IMR-90 (cell line): Measurements from ENCODE around the gene FNTB. TPM values are rescaled to one million over a fixed set of nuclear protein-coding genes. Genes with fewer than 3 reads are reported as not detected.

Experiments used
- ATAC-seq: fragments of 200-7000 bp; cut with Tn5 transposase; 2 replicates; pipeline ENCODE4 v1.9.1; 2020; ENCODE audit warnings: low read depth, mild to moderate bottlenecking, moderate library complexity
- BruUV-seq: library from RNA; stranded (reverse); fragments of 400-500 nt; replicated peaks from 2 replicates; lab custom pipeline; 2021; lab: Mats Ljungman, UMichigan
- CTCF ChIA-PET: fragments of 300-600 bp; formaldehyde crosslinking; extraction: SDS; loops from one replicate; lab custom pipeline; 2021; ENCODE audit warnings: antibody characterized with exemption; lab: Yijun Ruan, JAX
- POLR2A ChIA-PET: fragments of 300-600 bp; sonication (Branson Sonifier 250); formaldehyde crosslinking; loops from one replicate; lab custom pipeline; 2022; ENCODE audit warnings: antibody characterized with exemption; ENCODE audit not compliant: unreplicated experiment; lab: Charles Lee
- DNase-seq: peaks from one replicate; pipeline ENCODE4 v3.0.0; 2013
- H2AFZ ChIP-seq: replicated peaks from 2 replicates; pipeline ENCODE3; 2013; ENCODE audit warnings: low read length, mild to moderate bottlenecking; ENCODE audit not compliant: poor library complexity
- H2AK5ac ChIP-seq: 2 replicates; pipeline ENCODE4 v1.6.1; 2013; ENCODE audit warnings: low read depth, low read length, inconsistent platforms
- H2AK9ac ChIP-seq: replicated peaks from 2 replicates; pipeline ENCODE3; 2013; ENCODE audit warnings: mild to moderate bottlenecking, low read depth, low read length, moderate library complexity; ENCODE audit not compliant: poor library complexity
- H2BK120ac ChIP-seq: 2 replicates; pipeline ENCODE4 v1.6.1; 2013; ENCODE audit warnings: low read depth, low read length, inconsistent platforms
- H2BK15ac ChIP-seq: 3 replicates; pipeline ENCODE4 v1.6.1; 2013; ENCODE audit warnings: low read depth, low read length, inconsistent platforms
- H2BK20ac ChIP-seq: 2 replicates; pipeline ENCODE4 v1.6.1; 2013; ENCODE audit warnings: low read depth, mild to moderate bottlenecking, inconsistent platforms, low read length, moderate library complexity
- H2BK5ac ChIP-seq: 2 replicates; pipeline ENCODE4 v1.6.1; 2013; ENCODE audit warnings: mild to moderate bottlenecking, low read depth, low read length, inconsistent platforms; ENCODE audit not compliant: poor library complexity, severe bottlenecking
- H3K14ac ChIP-seq: replicated peaks from 2 replicates; pipeline ENCODE4 v1.6.1; 2013; ENCODE audit warnings: low read depth, low read length, inconsistent platforms
- H3K18ac ChIP-seq: 2 replicates; pipeline ENCODE4 v1.6.1; 2013; ENCODE audit warnings: low read depth, low read length, control low read depth
- H3K23ac ChIP-seq: 2 replicates; pipeline ENCODE4 v1.6.1; 2013; ENCODE audit warnings: low read depth, low read length, inconsistent platforms
- H3K27ac ChIP-seq: 2 replicates; pipeline ENCODE4 v1.5.1; 2013; ENCODE audit warnings: mild to moderate bottlenecking, control low read depth, low read length; ENCODE audit not compliant: insufficient read depth
- H3K27me3 ChIP-seq: 2 replicates; pipeline ENCODE4 v1.6.1; 2013; ENCODE audit warnings: low read length; ENCODE audit not compliant: control insufficient read depth, insufficient read depth
- H3K36me3 ChIP-seq: 2 replicates; pipeline ENCODE4 v1.6.1; 2013; ENCODE audit warnings: low read length, mixed read lengths; ENCODE audit not compliant: control insufficient read depth, insufficient read depth
- H3K4ac ChIP-seq: 2 replicates; pipeline ENCODE4 v1.6.1; 2013; ENCODE audit warnings: low read depth, low read length, inconsistent platforms
- H3K4me1 ChIP-seq: 2 replicates; pipeline ENCODE4 v1.6.1; 2013; ENCODE audit warnings: low read length, mixed read lengths; ENCODE audit not compliant: control insufficient read depth, insufficient read depth
- H3K4me2 ChIP-seq: 2 replicates; pipeline ENCODE4 v1.6.1; 2013; ENCODE audit warnings: low read depth, mild to moderate bottlenecking, control low read depth, low read length, moderate library complexity
- H3K4me3 ChIP-seq: 2 replicates; pipeline ENCODE4 v1.5.1; 2013; ENCODE audit warnings: low read depth, mild to moderate bottlenecking, control low read depth, low read length, moderate library complexity; ENCODE audit not compliant: insufficient read depth
- H3K56ac ChIP-seq: 2 replicates; pipeline ENCODE4 v1.6.1; 2013; ENCODE audit warnings: low read length, inconsistent platforms; ENCODE audit not compliant: insufficient read depth; ENCODE audit errors: extremely low read depth
- H3K79me1 ChIP-seq, 2 experiments: 2 replicates each; pipeline ENCODE4 v1.6.1; 2013; ENCODE audit warnings: low read length in 2 of 2, inconsistent platforms in 1 of 2, low read depth in 1 of 2
- H3K9ac ChIP-seq: 2 replicates; pipeline ENCODE4 v1.6.1; 2013; ENCODE audit warnings: low read depth, low read length, control low read depth
- H3K9me1 ChIP-seq: 2 replicates; pipeline ENCODE4 v1.6.1; 2013; ENCODE audit warnings: low read length, inconsistent platforms; ENCODE audit not compliant: insufficient read depth
- H3K9me3 ChIP-seq: 2 replicates; pipeline ENCODE4 v1.6.1; 2013; ENCODE audit warnings: low read length; ENCODE audit not compliant: control insufficient read depth, insufficient read depth
- H4K20me1 ChIP-seq: 2 replicates; pipeline ENCODE4 v1.6.1; 2013; ENCODE audit warnings: low read length, inconsistent platforms; ENCODE audit not compliant: insufficient read depth
- H4K5ac ChIP-seq: 2 replicates; pipeline ENCODE4 v1.6.1; 2013; ENCODE audit warnings: mild to moderate bottlenecking, low read depth, low read length, control low read depth
- H4K8ac ChIP-seq, 2 experiments: 2 replicates each; pipeline ENCODE4 v1.6.1; 2013; ENCODE audit warnings: low read depth in 2 of 2, low read length in 2 of 2, control low read depth in 1 of 2, inconsistent platforms in 1 of 2
- H4K91ac ChIP-seq: 2 replicates; pipeline ENCODE4 v1.6.1; 2013; ENCODE audit warnings: low read depth, low read length, inconsistent platforms; ENCODE audit not compliant: insufficient read depth
- BHLHE40 ChIP-seq: fragments of 150-350 bp; IDR thresholded peaks from 2 replicates; pipeline ENCODE4 v1.6.1; 2016; ENCODE audit warnings: mild to moderate bottlenecking, low read depth, low read length
- MAZ ChIP-seq: IDR thresholded peaks from 2 replicates; pipeline ENCODE4 v1.6.1; 2012; ENCODE audit warnings: low read depth, mild to moderate bottlenecking, low read length, improper control_type of control experiment, moderate library complexity, borderline replicate concordance
- POLR2A ChIP-seq: IDR thresholded peaks from 2 replicates; pipeline ENCODE4 v1.6.1; 2012; ENCODE audit warnings: mild to moderate bottlenecking, low read depth, low read length
- RAD21 ChIP-seq: IDR thresholded peaks from 2 replicates; pipeline ENCODE4 v1.6.1; 2012; ENCODE audit warnings: low read length, improper control_type of control experiment
- SMC3 ChIP-seq: fragments of 150-350 bp; IDR thresholded peaks from 2 replicates; pipeline ENCODE4 v1.6.1; 2016; ENCODE audit warnings: low read depth, mild to moderate bottlenecking, antibody characterized with exemption, low read length, moderate library complexity
- WGBS, 2 experiments: methylation state at CpG; one replicate each; pipeline versions ENCODE4 v1.1.5 to v1.1.7; 2013; ENCODE audit warnings: missing lambda C conversion rate in 2 of 2; ENCODE audit not compliant: insufficient read length in 1 of 2; ENCODE audit errors: extremely low coverage in 2 of 2; 5-methylcytosine and 5-hydroxymethylcytosine counted together
- dilution Hi-C: fragments of 300-500 bp; cut with HindIII; formaldehyde crosslinking; loops from one replicate; pipeline ENCODE4 v1.14.3; 2018; ENCODE audit warnings: low sequenced_read_pairs; ENCODE audit not compliant: unreplicated experiment
- in situ Hi-C: fragments of 300-500 bp; cut with MboI; formaldehyde crosslinking; loops from 3 replicates; pipeline ENCODE4 v1.14.3; 2019; ENCODE audit warnings: low sequenced_read_pairs, inconsistent platforms, mixed read lengths
- intact Hi-C: fragments of 100-400 bp; cut with micrococcal nuclease; formaldehyde crosslinking; loops from 2 replicates; pipeline ENCODE4 v1.10.0; 2022
- polyA plus RNA-seq, 3 experiments: library from polyadenylated mRNA; depleted of rRNA; stranded (reverse); fragments of >200 nt; gene quantifications; 2 replicates each; pipeline ENCODE4 v1.2.3, GENCODE V29; 2012; ENCODE audit warnings: low replicate concordance in 1 of 3
- total RNA-seq: library from RNA; depleted of rRNA; stranded (reverse); fragments of >200 nt; gene quantifications from 2 replicates; pipeline ENCODE4 v1.2.3, GENCODE V29; 2012
- TF ChIP-seq, protein P1 (sequence below): fragments of 150-350 bp; IDR thresholded peaks from 2 replicates; pipeline ENCODE4 v1.6.1; 2017; ENCODE audit warnings: mild to moderate bottlenecking, antibody characterized with exemption, low read length, low read depth

Gene FNTB
- total and polyA plus RNA-seq, 2 of the 4 experiments (the other 2 are of a cell fraction), result 9.9 to 18.5 TPM

DNA sequence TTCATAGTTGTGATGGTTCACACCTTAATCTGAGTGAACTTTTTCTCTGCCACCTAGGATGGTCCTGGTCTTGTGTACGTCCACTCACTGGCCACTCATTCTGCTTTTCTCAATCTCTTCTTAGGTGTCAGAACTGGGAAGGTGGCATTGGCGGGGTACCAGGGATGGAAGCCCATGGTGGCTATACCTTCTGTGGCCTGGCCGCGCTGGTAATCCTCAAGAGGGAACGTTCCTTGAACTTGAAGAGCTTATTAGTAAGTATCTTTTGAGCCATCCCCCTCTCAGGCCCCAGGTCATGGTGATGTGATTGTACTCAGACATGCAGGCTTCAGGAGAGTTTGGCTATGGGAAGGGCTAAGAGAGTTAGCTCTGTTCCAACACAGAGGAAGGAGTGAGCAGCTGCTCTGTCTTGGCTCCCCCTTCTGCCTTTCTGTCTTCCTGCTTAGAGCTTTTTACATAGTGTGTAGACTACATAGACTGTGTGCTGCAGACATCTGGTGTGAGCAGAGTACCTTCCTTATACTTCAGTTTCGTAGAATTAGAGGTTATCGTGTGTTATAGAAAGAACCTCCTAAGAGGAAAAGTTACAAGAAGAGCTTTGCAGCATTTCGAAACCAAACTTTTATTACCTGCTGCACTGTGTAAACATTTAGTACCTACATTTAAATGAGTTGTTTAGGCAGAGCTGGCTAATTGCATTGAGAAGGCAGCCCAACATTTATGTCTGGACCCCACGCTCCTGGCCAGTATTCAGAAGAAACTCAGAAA is 54.2 kb downstream of the FNTB start:
- no peak overlapping the region for H3K9ac ChIP-seq
- H3K9me3 ChIP-seq, result no peaks in the 10 kb centered on the region
- DNase-seq, result peak; percentile 6
- BruUV-seq, result no TSS peak
- no peak overlapping the region for H3K23ac ChIP-seq
- POLR2A ChIA-PET, result no interaction called here
- H2AK5ac ChIP-seq, result no peak overlapping the region
- H3K4me2 ChIP-seq, result no peak overlapping the region
- no peak overlapping the region for H2BK15ac ChIP-seq
- H2BK120ac ChIP-seq, result no peak overlapping the region
- H3K36me3 ChIP-seq, result peaks cover 26% of the 10 kb centered on the region
- H3K56ac ChIP-seq, result no peak overlapping the region
- no peak for TF ChIP-seq RAD21
- no peak for TF ChIP-seq SMC3
- no peak for TF ChIP-seq BHLHE40
- TF ChIP-seq, protein P1, sequence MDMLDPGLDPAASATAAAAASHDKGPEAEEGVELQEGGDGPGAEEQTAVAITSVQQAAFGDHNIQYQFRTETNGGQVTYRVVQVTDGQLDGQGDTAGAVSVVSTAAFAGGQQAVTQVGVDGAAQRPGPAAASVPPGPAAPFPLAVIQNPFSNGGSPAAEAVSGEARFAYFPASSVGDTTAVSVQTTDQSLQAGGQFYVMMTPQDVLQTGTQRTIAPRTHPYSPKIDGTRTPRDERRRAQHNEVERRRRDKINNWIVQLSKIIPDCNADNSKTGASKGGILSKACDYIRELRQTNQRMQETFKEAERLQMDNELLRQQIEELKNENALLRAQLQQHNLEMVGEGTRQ, result no peak
- TF ChIP-seq POLR2A, result no peak
- TF ChIP-seq MAZ, result no peak
- no peaks in the 10 kb centered on the region for H3K27me3 ChIP-seq
- no peak overlapping the region for H4K5ac ChIP-seq
- no peak overlapping the region for H3K4me3 ChIP-seq
- no peak overlapping the region for H3K4ac ChIP-seq
- no peak overlapping the region for H3K27ac ChIP-seq
- WGBS, 2 experiments, result no CpG with 5 or more reads among the region's 9 CpGs
- CTCF ChIA-PET, result interaction anchor here (0.6 to 1.3 kb wide), 3 partner anchors 17 to 54 kb away, joined by 3 to 5 read pairs (median 4); partner anchors contain the start of gene FNTB
- H4K8ac ChIP-seq, result no peak overlapping the region
- in situ Hi-C loops (no loop called here), dilution Hi-C loops (no loop called here), intact Hi-C loops (no loop called here)
- H2AFZ ChIP-seq, result no peak overlapping the region
- H2BK20ac ChIP-seq, result no peak overlapping the region
- no peak overlapping the region for H2BK5ac ChIP-seq
- no peaks in the 10 kb centered on the region for H3K79me1 ChIP-seq
- no peak overlapping the region for H3K14ac ChIP-seq
- H3K18ac ChIP-seq, result no peak overlapping the region
- no peak overlapping the region for H2AK9ac ChIP-seq
- no peaks in the 10 kb centered on the region for H4K20me1 ChIP-seq
- ATAC-seq, result no peak
- H4K91ac ChIP-seq, result no peak overlapping the region
- no peaks in the 10 kb centered on the region for H3K4me1 ChIP-seq
- H3K9me1 ChIP-seq, result peaks cover 5% of the 10 kb centered on the region; the same call in 1 of the 2 replicates
